HEK293 (cell line): ENCODE results near the gene IGDCC3.
A peak's percentile ranks its signal among the peaks of the same experiment; 100 is the strongest.

Experiments
- CTCF ChIA-PET: fragments of 350-600 bp; formaldehyde crosslinking; extraction: SDS; loops from one replicate; lab custom pipeline; 2021; ENCODE audit warnings: antibody characterized with exemption; lab: Yijun Ruan, JAX
- POLR2A ChIA-PET: fragments of 300-600 bp; formaldehyde crosslinking; extraction: SDS; loops from one replicate; lab custom pipeline; 2020; ENCODE audit warnings: antibody characterized with exemption, inconsistent platforms; lab: Yijun Ruan, JAX
- H3K27ac ChIP-seq: fragments of 200-500 bp; sonication (Bioruptor generic); 2 replicates; pipeline ENCODE4 v1.5.1; 2014; ENCODE audit warnings: low read depth, low read length, control low read depth, inconsistent platforms; ENCODE audit errors: extremely low read depth
- H3K36me3 ChIP-seq, 2 experiments: fragments of 200-500 bp in 1 of 2; sonication (Bioruptor generic) in 1 of 2; 1 replicate in 1 of 2; 2 replicates in 1 of 2; pipeline ENCODE4 v1.5.1; 2014 to 2017; ENCODE audit warnings: inconsistent platforms in 2 of 2, low read length in 2 of 2; ENCODE audit not compliant: control insufficient read depth in 2 of 2, insufficient read depth in 1 of 2
- H3K4me1 ChIP-seq: fragments of 200-500 bp; sonication (Bioruptor generic); 2 replicates; pipeline ENCODE4 v1.5.1; 2014; ENCODE audit warnings: mild to moderate bottlenecking, low read length, inconsistent platforms; ENCODE audit not compliant: control insufficient read depth, insufficient read depth
- H3K4me3 ChIP-seq: 2 replicates; pipeline ENCODE4 v1.5.1; 2011; ENCODE audit warnings: low read depth, mild to moderate bottlenecking, control low read depth, low read length, moderate library complexity
- H3K9me3 ChIP-seq: fragments of 200-500 bp; sonication (Bioruptor generic); 2 replicates; pipeline ENCODE4 v1.5.1; 2014; ENCODE audit warnings: low read depth, low read length, inconsistent platforms; ENCODE audit not compliant: control insufficient read depth, insufficient read depth
- GLIS1 ChIP-seq: fragments of 450-650 bp; formaldehyde crosslinking; IDR thresholded peaks from 2 replicates; pipeline ENCODE4 v1.5.1; 2016; ENCODE audit warnings: missing biosample characterization, missing genetic modification characterization
- HOXC10 ChIP-seq: sonication (generic); formaldehyde crosslinking; IDR thresholded peaks from 2 replicates; pipeline ENCODE4 v1.8.1; 2023; ENCODE audit warnings: mild to moderate bottlenecking, missing genetic modification reagents
- KLF7 ChIP-seq: fragments of 450-650 bp; formaldehyde crosslinking; IDR thresholded peaks from 2 replicates; pipeline ENCODE4 v1.5.1; 2016; ENCODE audit warnings: missing biosample characterization, missing genetic modification characterization, borderline replicate concordance
- SP7 ChIP-seq: fragments of 450-650 bp; formaldehyde crosslinking; IDR thresholded peaks from 2 replicates; pipeline ENCODE4 v1.5.1; 2016; ENCODE audit warnings: missing biosample characterization, missing genetic modification characterization
- WT1 ChIP-seq: fragments of 450-650 bp; formaldehyde crosslinking; IDR thresholded peaks from 2 replicates; pipeline ENCODE4 v1.5.1; 2016; ENCODE audit warnings: missing biosample characterization, missing genetic modification characterization
- ZBTB17 ChIP-seq: fragments of 450-650 bp; formaldehyde crosslinking; IDR thresholded peaks from 2 replicates; pipeline ENCODE4 v1.5.1; 2016; ENCODE audit warnings: missing biosample characterization, missing genetic modification characterization
- ZFP37 ChIP-seq: fragments of 450-650 bp; formaldehyde crosslinking; IDR thresholded peaks from 2 replicates; pipeline ENCODE4 v1.5.1; 2016; ENCODE audit warnings: missing biosample characterization, missing genetic modification characterization
- ZNF112 ChIP-seq: fragments of 450-650 bp; formaldehyde crosslinking; IDR thresholded peaks from 2 replicates; pipeline ENCODE4 v1.5.0; 2017; ENCODE audit warnings: missing biosample characterization, missing genetic modification characterization
- ZNF175 ChIP-seq: fragments of 450-650 bp; formaldehyde crosslinking; IDR thresholded peaks from 2 replicates; pipeline ENCODE4 v1.5.1; 2016; ENCODE audit warnings: missing biosample characterization, missing genetic modification characterization
- ZNF223 ChIP-seq: fragments of 450-650 bp; formaldehyde crosslinking; IDR thresholded peaks from 2 replicates; pipeline ENCODE4 v1.5.1; 2016; ENCODE audit warnings: missing biosample characterization, missing genetic modification characterization
- ZNF335 ChIP-seq: fragments of 450-650 bp; formaldehyde crosslinking; conservative IDR thresholded peaks from 2 replicates; pipeline ENCODE4 v1.5.1; 2016; ENCODE audit warnings: missing biosample characterization, missing genetic modification characterization
- ZNF404 ChIP-seq: fragments of 450-650 bp; formaldehyde crosslinking; IDR thresholded peaks from 2 replicates; pipeline ENCODE4 v1.5.1; 2017; ENCODE audit warnings: missing biosample characterization, missing genetic modification characterization
- ZNF585B ChIP-seq: fragments of 450-650 bp; formaldehyde crosslinking; IDR thresholded peaks from 2 replicates; pipeline ENCODE4 v1.5.1; 2016; ENCODE audit warnings: missing biosample characterization, missing genetic modification characterization
- ZNF624 ChIP-seq: fragments of 450-650 bp; formaldehyde crosslinking; IDR thresholded peaks from 2 replicates; pipeline ENCODE4 v1.5.1; 2017; ENCODE audit warnings: missing biosample characterization, missing genetic modification characterization
- ZNF658 ChIP-seq: fragments of 450-650 bp; formaldehyde crosslinking; IDR thresholded peaks from 2 replicates; pipeline ENCODE4; 2016; ENCODE audit warnings: missing biosample characterization, missing genetic modification characterization
- ZNF830 ChIP-seq: fragments of 450-650 bp; IDR thresholded peaks from 2 replicates; pipeline ENCODE4 v1.5.0; 2018; ENCODE audit warnings: missing biosample characterization, missing genetic modification characterization, low read depth, mild to moderate bottlenecking, moderate library complexity
- ZSCAN23 ChIP-seq: fragments of 450-650 bp; formaldehyde crosslinking; IDR thresholded peaks from 2 replicates; pipeline ENCODE4 v1.5.1; 2016; ENCODE audit warnings: missing biosample characterization, missing genetic modification characterization
- ZSCAN30 ChIP-seq: fragments of 450-650 bp; IDR thresholded peaks from 2 replicates; pipeline ENCODE4 v1.5.1; 2018; ENCODE audit warnings: missing biosample characterization, mild to moderate bottlenecking, missing genetic modification characterization, moderate library complexity
- TF ChIP-seq, protein P1 (sequence below): fragments of 450-650 bp; IDR thresholded peaks from 2 replicates; pipeline ENCODE4 v1.5.1; 2018; ENCODE audit warnings: missing biosample characterization, mild to moderate bottlenecking, missing genetic modification characterization
- TF ChIP-seq, protein P2 (sequence below): fragments of 450-650 bp; formaldehyde crosslinking; IDR thresholded peaks from 2 replicates; pipeline ENCODE4 v1.5.1; 2017; ENCODE audit warnings: missing biosample characterization, missing genetic modification characterization
- TF ChIP-seq, protein P3 (sequence below): fragments of 450-650 bp; formaldehyde crosslinking; IDR thresholded peaks from 2 replicates; pipeline ENCODE4 v1.5.0; 2017; ENCODE audit warnings: missing biosample characterization, missing genetic modification characterization, borderline replicate concordance
- TF ChIP-seq, protein P4 (sequence below): IDR thresholded peaks from 2 replicates; pipeline ENCODE4 v1.6.1; 2011; ENCODE audit warnings: mild to moderate bottlenecking, low read depth, low read length, borderline replicate concordance
- TF ChIP-seq, protein P5 (sequence below): fragments of 450-650 bp; formaldehyde crosslinking; IDR thresholded peaks from 2 replicates; pipeline ENCODE4 v1.5.1; 2016; ENCODE audit warnings: missing biosample characterization, missing genetic modification characterization
- TF ChIP-seq, protein P6 (sequence below): fragments of 450-650 bp; formaldehyde crosslinking; IDR thresholded peaks from 2 replicates; pipeline ENCODE4 v1.5.1; 2016; ENCODE audit warnings: missing biosample characterization, missing genetic modification characterization

The IGDCC3 gene

DNA sequence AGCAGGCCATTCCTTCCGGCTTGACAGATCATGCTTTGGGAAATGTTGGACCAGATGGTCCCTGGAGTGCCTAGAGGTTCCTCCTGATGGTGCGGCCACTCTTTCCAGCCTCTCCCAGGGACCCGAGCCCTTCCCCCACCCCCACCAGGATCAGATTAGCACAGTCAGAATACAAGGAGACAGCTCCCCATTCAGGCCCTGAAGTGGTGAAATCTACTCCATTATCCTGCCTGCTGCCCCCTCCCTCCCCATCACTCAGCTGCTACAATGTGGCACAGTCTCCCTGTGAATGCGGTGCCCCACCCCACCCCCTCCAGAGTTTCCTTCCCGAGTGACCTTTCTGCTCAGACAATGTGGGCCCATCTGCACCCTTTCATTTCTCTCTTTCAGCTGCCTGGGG lies 43.9 kb downstream of the IGDCC3 start:
- CTCF ChIA-PET: interaction anchor here (1.3 kb wide), 1 partner anchor 13 kb away, joined by 5 read pairs; no protein-coding TSS in a partner anchor
- Histone ChIP-seq H3K4me1 (peaks cover 4% of the 10 kb centered on the region), H3K9me3 (no peaks in the 10 kb centered on the region), H3K27ac (no peak overlapping the region), H3K4me3 (no peak overlapping the region), H3K36me3 (no peaks in the 10 kb centered on the region)
- POLR2A ChIA-PET: no interaction called here
- no peak for TF ChIP-seq SP7 (tag by site-specific recombination)
- no peak for TF ChIP-seq ZSCAN30 (tag by site-specific recombination)
- TF ChIP-seq ZNF658 (tag by site-specific recombination): no peak
- no peak for TF ChIP-seq KLF7 (tag by site-specific recombination)
- TF ChIP-seq ZNF223 (tag by site-specific recombination): no peak
- no peak for TF ChIP-seq WT1 (tag by site-specific recombination)
- TF ChIP-seq, protein P1, sequence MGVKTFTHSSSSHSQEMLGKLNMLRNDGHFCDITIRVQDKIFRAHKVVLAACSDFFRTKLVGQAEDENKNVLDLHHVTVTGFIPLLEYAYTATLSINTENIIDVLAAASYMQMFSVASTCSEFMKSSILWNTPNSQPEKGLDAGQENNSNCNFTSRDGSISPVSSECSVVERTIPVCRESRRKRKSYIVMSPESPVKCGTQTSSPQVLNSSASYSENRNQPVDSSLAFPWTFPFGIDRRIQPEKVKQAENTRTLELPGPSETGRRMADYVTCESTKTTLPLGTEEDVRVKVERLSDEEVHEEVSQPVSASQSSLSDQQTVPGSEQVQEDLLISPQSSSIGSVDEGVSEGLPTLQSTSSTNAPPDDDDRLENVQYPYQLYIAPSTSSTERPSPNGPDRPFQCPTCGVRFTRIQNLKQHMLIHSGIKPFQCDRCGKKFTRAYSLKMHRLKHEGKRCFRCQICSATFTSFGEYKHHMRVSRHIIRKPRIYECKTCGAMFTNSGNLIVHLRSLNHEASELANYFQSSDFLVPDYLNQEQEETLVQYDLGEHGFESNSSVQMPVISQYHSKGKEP: no peak
- TF ChIP-seq, protein P2, sequence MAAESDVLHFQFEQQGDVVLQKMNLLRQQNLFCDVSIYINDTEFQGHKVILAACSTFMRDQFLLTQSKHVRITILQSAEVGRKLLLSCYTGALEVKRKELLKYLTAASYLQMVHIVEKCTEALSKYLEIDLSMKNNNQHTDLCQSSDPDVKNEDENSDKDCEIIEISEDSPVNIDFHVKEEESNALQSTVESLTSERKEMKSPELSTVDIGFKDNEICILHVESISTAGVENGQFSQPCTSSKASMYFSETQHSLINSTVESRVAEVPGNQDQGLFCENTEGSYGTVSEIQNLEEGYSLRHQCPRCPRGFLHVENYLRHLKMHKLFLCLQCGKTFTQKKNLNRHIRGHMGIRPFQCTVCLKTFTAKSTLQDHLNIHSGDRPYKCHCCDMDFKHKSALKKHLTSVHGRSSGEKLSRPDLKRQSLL: no peak
- TF ChIP-seq HOXC10: no peak
- TF ChIP-seq, protein P3, sequence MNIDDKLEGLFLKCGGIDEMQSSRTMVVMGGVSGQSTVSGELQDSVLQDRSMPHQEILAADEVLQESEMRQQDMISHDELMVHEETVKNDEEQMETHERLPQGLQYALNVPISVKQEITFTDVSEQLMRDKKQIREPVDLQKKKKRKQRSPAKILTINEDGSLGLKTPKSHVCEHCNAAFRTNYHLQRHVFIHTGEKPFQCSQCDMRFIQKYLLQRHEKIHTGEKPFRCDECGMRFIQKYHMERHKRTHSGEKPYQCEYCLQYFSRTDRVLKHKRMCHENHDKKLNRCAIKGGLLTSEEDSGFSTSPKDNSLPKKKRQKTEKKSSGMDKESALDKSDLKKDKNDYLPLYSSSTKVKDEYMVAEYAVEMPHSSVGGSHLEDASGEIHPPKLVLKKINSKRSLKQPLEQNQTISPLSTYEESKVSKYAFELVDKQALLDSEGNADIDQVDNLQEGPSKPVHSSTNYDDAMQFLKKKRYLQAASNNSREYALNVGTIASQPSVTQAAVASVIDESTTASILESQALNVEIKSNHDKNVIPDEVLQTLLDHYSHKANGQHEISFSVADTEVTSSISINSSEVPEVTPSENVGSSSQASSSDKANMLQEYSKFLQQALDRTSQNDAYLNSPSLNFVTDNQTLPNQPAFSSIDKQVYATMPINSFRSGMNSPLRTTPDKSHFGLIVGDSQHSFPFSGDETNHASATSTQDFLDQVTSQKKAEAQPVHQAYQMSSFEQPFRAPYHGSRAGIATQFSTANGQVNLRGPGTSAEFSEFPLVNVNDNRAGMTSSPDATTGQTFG (tag by site-specific recombination): no peak
- no peak for TF ChIP-seq ZNF335
- TF ChIP-seq, protein P4, sequence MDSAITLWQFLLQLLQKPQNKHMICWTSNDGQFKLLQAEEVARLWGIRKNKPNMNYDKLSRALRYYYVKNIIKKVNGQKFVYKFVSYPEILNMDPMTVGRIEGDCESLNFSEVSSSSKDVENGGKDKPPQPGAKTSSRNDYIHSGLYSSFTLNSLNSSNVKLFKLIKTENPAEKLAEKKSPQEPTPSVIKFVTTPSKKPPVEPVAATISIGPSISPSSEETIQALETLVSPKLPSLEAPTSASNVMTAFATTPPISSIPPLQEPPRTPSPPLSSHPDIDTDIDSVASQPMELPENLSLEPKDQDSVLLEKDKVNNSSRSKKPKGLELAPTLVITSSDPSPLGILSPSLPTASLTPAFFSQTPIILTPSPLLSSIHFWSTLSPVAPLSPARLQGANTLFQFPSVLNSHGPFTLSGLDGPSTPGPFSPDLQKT: no peak
- no peak for TF ChIP-seq ZNF624
- TF ChIP-seq ZSCAN23 (tag by site-specific recombination): no peak
- no peak for TF ChIP-seq ZNF112 (tag by site-specific recombination)
- TF ChIP-seq ZBTB17 (tag by site-specific recombination): no peak
- TF ChIP-seq ZFP37 (tag by site-specific recombination): no peak
- TF ChIP-seq ZNF404 (tag by site-specific recombination): no peak
- no peak for TF ChIP-seq ZNF585B (tag by site-specific recombination)
- TF ChIP-seq ZNF830 (tag by site-specific recombination): no peak

DNA sequence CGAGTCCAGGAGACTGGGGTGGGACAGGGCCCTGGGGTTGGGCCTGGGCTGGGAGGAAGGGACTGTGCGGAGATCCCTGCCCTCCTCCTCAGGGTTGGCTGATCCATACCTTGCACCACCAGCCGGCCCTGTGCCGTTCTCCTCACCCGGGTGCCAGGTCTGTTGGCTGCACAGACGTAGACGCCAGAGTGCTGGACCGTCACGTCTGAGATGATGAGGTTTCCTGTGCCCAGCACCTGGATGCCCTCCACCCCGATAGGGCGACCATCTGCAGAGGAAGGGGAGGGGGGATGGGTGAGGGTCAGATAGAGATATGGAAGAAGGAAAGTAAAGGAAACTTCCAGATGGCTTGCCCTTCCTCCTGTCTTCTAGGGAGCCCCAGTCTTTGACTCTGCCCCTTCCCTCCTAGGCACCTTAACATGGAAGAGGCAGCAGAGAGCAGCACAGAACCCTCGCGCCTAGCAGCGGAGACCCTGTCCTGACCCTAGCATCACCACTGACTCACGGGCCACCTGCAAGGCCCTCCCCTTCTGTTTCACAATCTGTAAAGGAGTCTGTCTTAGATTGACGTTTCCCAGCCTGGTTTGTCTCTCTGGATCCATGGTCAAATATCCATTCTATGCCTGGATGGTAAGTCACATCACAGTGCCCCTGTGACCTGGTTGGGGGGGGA lies 44.5 kb downstream of the IGDCC3 start:
- ChIA-PET CTCF (interaction anchor here (1.0 kb wide), 1 partner anchor 14 kb away, joined by 3 read pairs; no protein-coding TSS in a partner anchor), POLR2A (no interaction called here)
- Histone ChIP-seq H3K27ac (no peak overlapping the region), H3K9me3 (no peaks in the 10 kb centered on the region), H3K36me3 (no peaks in the 10 kb centered on the region), H3K4me3 (no peak overlapping the region), H3K4me1 (peaks cover 4% of the 10 kb centered on the region)
- peak; percentile 33 for TF ChIP-seq GLIS1
- TF ChIP-seq, protein P5, sequence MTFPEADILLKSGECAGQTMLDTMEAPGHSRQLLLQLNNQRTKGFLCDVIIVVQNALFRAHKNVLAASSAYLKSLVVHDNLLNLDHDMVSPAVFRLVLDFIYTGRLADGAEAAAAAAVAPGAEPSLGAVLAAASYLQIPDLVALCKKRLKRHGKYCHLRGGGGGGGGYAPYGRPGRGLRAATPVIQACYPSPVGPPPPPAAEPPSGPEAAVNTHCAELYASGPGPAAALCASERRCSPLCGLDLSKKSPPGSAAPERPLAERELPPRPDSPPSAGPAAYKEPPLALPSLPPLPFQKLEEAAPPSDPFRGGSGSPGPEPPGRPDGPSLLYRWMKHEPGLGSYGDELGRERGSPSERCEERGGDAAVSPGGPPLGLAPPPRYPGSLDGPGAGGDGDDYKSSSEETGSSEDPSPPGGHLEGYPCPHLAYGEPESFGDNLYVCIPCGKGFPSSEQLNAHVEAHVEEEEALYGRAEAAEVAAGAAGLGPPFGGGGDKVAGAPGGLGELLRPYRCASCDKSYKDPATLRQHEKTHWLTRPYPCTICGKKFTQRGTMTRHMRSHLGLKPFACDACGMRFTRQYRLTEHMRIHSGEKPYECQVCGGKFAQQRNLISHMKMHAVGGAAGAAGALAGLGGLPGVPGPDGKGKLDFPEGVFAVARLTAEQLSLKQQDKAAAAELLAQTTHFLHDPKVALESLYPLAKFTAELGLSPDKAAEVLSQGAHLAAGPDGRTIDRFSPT (tag by site-specific recombination): no peak
- TF ChIP-seq, protein P6, sequence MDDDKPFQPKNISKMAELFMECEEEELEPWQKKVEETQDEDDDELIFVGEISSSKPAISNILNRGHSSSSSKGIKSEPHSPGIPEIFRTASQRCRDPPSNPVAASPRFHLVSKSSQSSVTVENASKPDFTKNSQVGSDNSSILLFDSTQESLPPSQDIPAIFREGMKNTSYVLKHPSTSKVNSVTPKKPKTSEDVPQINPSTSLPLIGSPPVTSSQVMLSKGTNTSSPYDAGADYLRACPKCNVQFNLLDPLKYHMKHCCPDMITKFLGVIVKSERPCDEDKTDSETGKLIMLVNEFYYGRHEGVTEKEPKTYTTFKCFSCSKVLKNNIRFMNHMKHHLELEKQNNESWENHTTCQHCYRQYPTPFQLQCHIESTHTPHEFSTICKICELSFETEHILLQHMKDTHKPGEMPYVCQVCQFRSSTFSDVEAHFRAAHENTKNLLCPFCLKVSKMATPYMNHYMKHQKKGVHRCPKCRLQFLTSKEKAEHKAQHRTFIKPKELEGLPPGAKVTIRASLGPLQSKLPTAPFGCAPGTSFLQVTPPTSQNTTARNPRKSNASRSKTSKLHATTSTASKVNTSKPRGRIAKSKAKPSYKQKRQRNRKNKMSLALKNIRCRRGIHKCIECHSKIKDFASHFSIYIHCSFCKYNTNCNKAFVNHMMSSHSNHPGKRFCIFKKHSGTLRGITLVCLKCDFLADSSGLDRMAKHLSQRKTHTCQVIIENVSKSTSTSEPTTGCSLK (tag by site-specific recombination): no peak
- no peak for TF ChIP-seq ZNF175 (tag by site-specific recombination)
